Measurements from ENCODE around the gene GAA. TPM values are rescaled to one million over a fixed set of nuclear protein-coding genes. Genes with fewer than 3 reads are reported as not detected.

GAA gene
- total and polyA plus RNA-seq, 2 donors (not counting 1 experiment from before 2014, with no cell fraction given): 32.3 to 39.4 TPM

GRCh38 chr17:80072410-80072809 lies 29.0 kb upstream of the GAA start:
- WGBS (ENCODE audit: insufficient coverage): 100% methylated on average over 1 of the region's 6 CpGs
- H3K79me2 ChIP-seq (ENCODE audit: control insufficient read depth, insufficient read depth, low read length): no peaks in the 10 kb centered on the region
- Mint-ChIP-seq H3K9me3 (ENCODE audit: insufficient read depth) (no peaks in the 10 kb centered on the region), H3K27ac (no peak overlapping the region), H3K4me3 (no peak overlapping the region), H3K4me1 (no peaks in the 10 kb centered on the region), H3K27me3 (peaks cover 21% of the 10 kb centered on the region)
- H3K36me3 ChIP-seq (replicated peaks in 1 of 2; ENCODE audit: control extremely low read depth in 1 of 2, control insufficient read depth in 1 of 2, extremely low read depth in 1 of 2, insufficient read depth in 2 of 2, low read length in 1 of 2): no peaks in the 10 kb centered on the region
- TF ChIP-seq EZH2 (IDR thresholded peaks at IDR 0.05; ENCODE audit: borderline replicate concordance, insufficient read depth, low read depth, low read length, poor library complexity, severe bottlenecking) (no peak), CTCF (IDR thresholded peaks at IDR 0.05) (no peak)
- CTCF ChIA-PET: no interaction called here
- intact Hi-C loops (cut with micrococcal nuclease): no loop called here
- POLR2A ChIA-PET: no interaction called here
- DNase-seq: no peak
- H3K27ac ChIP-seq (ENCODE audit: low read length in 2 of 2): no peak overlapping the region
- no peak overlapping the region for H2AFZ ChIP-seq (ENCODE audit: insufficient read depth, low read depth, low read length, poor library complexity, severe bottlenecking)
- H3K4me1 ChIP-seq (ENCODE audit: control insufficient read depth in 2 of 2, insufficient read depth in 2 of 2, low read length in 2 of 2): no peaks in the 10 kb centered on the region
- no peaks in the 10 kb centered on the region for H4K20me1 ChIP-seq (ENCODE audit: control insufficient read depth, insufficient read depth, low read length, poor library complexity, severe bottlenecking)
- H3K27me3 ChIP-seq (replicated peaks in 1 of 4; ENCODE audit: control extremely low read depth in 1 of 4, control insufficient read depth in 3 of 4, insufficient read depth in 4 of 4, low read length in 3 of 4): no peaks in the 10 kb centered on the region
- no peak for ATAC-seq (ENCODE audit: low read depth)
- no peak overlapping the region for H3K4me3 ChIP-seq (ENCODE audit: control extremely low read depth in 1 of 5, extremely low read depth in 1 of 5, insufficient read depth in 1 of 5, low read depth in 2 of 5, low read length in 4 of 5)
- no peak overlapping the region for H3K9ac ChIP-seq (ENCODE audit: low read length)
- H3K4me2 ChIP-seq (replicated peaks; ENCODE audit: low read depth, low read length, poor library complexity, severe bottlenecking): no peak overlapping the region
- no peaks in the 10 kb centered on the region for H3K9me3 ChIP-seq (ENCODE audit: control extremely low read depth in 1 of 3, control insufficient read depth in 2 of 3, insufficient read depth in 1 of 3, low read length in 2 of 3)

GRCh38 chr17:80080081-80080480 lies 21.3 kb upstream of the GAA start:
- H3K4me3 Mint-ChIP-seq: no peak overlapping the region
- no peaks in the 10 kb centered on the region for H3K9me3 Mint-ChIP-seq (ENCODE audit: insufficient read depth)
- no peak for ATAC-seq (ENCODE audit: low read depth)
- Histone ChIP-seq H3K4me2 (replicated peaks; ENCODE audit: low read depth, low read length, poor library complexity, severe bottlenecking) (no peak overlapping the region), H3K4me3 (ENCODE audit: control extremely low read depth in 1 of 5, extremely low read depth in 1 of 5, insufficient read depth in 1 of 5, low read depth in 2 of 5, low read length in 4 of 5) (no peak overlapping the region), H3K9ac (ENCODE audit: low read length) (no peak overlapping the region), H2AFZ (ENCODE audit: insufficient read depth, low read depth, low read length, poor library complexity, severe bottlenecking) (no peak overlapping the region), H3K27me3 (replicated peaks in 1 of 4; ENCODE audit: control extremely low read depth in 1 of 4, control insufficient read depth in 3 of 4, insufficient read depth in 4 of 4, low read length in 3 of 4) (peaks cover 0 to 9% (median 1%) of the 10 kb centered on the region in 4 experiments), H3K4me1 (ENCODE audit: control insufficient read depth in 2 of 2, insufficient read depth in 2 of 2, low read length in 2 of 2) (peaks cover 0 to 7% of the 10 kb centered on the region in 2 donors), H3K9me3 (ENCODE audit: control extremely low read depth in 1 of 3, control insufficient read depth in 2 of 3, insufficient read depth in 1 of 3, low read length in 2 of 3) (no peaks in the 10 kb centered on the region), H3K79me2 (ENCODE audit: control insufficient read depth, insufficient read depth, low read length) (no peaks in the 10 kb centered on the region), H3K36me3 (replicated peaks in 1 of 2; ENCODE audit: control extremely low read depth in 1 of 2, control insufficient read depth in 1 of 2, extremely low read depth in 1 of 2, insufficient read depth in 2 of 2, low read length in 1 of 2) (no peaks in the 10 kb centered on the region), H4K20me1 (ENCODE audit: control insufficient read depth, insufficient read depth, low read length, poor library complexity, severe bottlenecking) (no peaks in the 10 kb centered on the region), H3K27ac (ENCODE audit: low read length in 2 of 2) (no peak overlapping the region)
- H3K27me3 Mint-ChIP-seq: peaks cover 15% of the 10 kb centered on the region
- 100% methylated on average over 3 of the region's 6 CpGs for WGBS (ENCODE audit: insufficient coverage)
- peaks cover 2% of the 10 kb centered on the region for H3K4me1 Mint-ChIP-seq
- no peak for DNase-seq
- no peak overlapping the region for H3K27ac Mint-ChIP-seq
- intact Hi-C loops (cut with micrococcal nuclease): loop anchor here (5.0 kb wide), 2 partner anchors 73 to 172 kb away; no protein-coding TSS in a partner anchor
- ChIA-PET CTCF (interaction anchor here (1.3 kb wide), 1 partner anchor 73 kb away, joined by 3 read pairs; no protein-coding TSS in a partner anchor), POLR2A (no interaction called here)
- TF ChIP-seq EZH2 (IDR thresholded peaks at IDR 0.05; ENCODE audit: borderline replicate concordance, insufficient read depth, low read depth, low read length, poor library complexity, severe bottlenecking) (no peak), CTCF (IDR thresholded peaks at IDR 0.05) (no peak)

Measured in B cell (primary cell).